Measurements from ENCODE around the gene RB1.
"Not testable (repeated sequence)": the region's sequence is repeated elsewhere in the genome, so short reads cannot be mapped to it uniquely, and the experiment has no call there.

Gene RB1

GRCh38 chr13:48411841-48412531, 108.4 kb downstream of the RB1 start:
- no peak for DNase-seq

GRCh38 chr13:48412881-48413351, 109.4 kb downstream of the RB1 start, which contains the start of gene LPAR6:
Gene LPAR6 (minus strand): TSS chr13:48413113. CDS start chr13:48412423, 690 bp downstream.
- DNase-seq, result no peak

GRCh38 chr13:48414501-48414900, 111.0 kb downstream of the RB1 start:
- DNase-seq, result no peak

- DNase-seq, result no peak
Measured at GRCh38 chr13:48415516-48415915, 112.0 kb downstream of the RB1 start.

GRCh38 chr13:48422003-48422402, 118.5 kb downstream of the RB1 start:
- not testable (repeated sequence) for DNase-seq

- no peak for DNase-seq
Measured at GRCh38 chr13:48424212-48424611, 120.7 kb downstream of the RB1 start.

GRCh38 chr13:48426052-48426451, 122.5 kb downstream of the RB1 start:
- DNase-seq, result no peak

GRCh38 chr13:48426755-48427298, 123.3 kb downstream of the RB1 start:
- DNase-seq, result not testable (repeated sequence)

GRCh38 chr13:48429036-48429435, 125.5 kb downstream of the RB1 start:
- DNase-seq, result no peak

- DNase-seq, result no peak
Measured at GRCh38 chr13:48429886-48430285, 126.3 kb downstream of the RB1 start.

GRCh38 chr13:48431431-48431830, 127.9 kb downstream of the RB1 start:
- no peak for DNase-seq

- no peak for DNase-seq
Measured at GRCh38 chr13:48431987-48432615, 128.6 kb downstream of the RB1 start.

GRCh38 chr13:48434200-48434599, 130.6 kb downstream of the RB1 start:
- no peak for DNase-seq

GRCh38 chr13:48436661-48437288, 133.2 kb downstream of the RB1 start:
- DNase-seq, result no peak

- no peak for DNase-seq
Measured at GRCh38 chr13:48437371-48437770, 133.8 kb downstream of the RB1 start.

- DNase-seq, result no peak
Measured at GRCh38 chr13:48443442-48444208, 140.1 kb downstream of the RB1 start.

- DNase-seq, result peak; percentile 65
Measured at GRCh38 chr13:48446464-48446863, 142.9 kb downstream of the RB1 start.

- DNase-seq, result no peak
Measured at GRCh38 chr13:48448285-48448958, 144.9 kb downstream of the RB1 start.

- peak; percentile 76 for DNase-seq
Measured at GRCh38 chr13:48448959-48449614, 145.5 kb downstream of the RB1 start.

GRCh38 chr13:48449656-48450055, 146.1 kb downstream of the RB1 start:
- no peak for DNase-seq

- not testable (repeated sequence) for DNase-seq
Measured at GRCh38 chr13:48451196-48451595, 147.6 kb downstream of the RB1 start.

- DNase-seq, result no peak
Measured at GRCh38 chr13:48456546-48456945, 153.0 kb downstream of the RB1 start.
